GM12873 (cell line): ENCODE results near the gene NOL6.

Source experiments
- CTCF ChIP-seq: IDR thresholded peaks from 2 replicates; pipeline ENCODE4 v1.5.1; 2012; ENCODE audit warnings: low read depth, mild to moderate bottlenecking, moderate library complexity, low read length, control low read depth; ENCODE audit not compliant: insufficient read depth; ENCODE audit errors: missing control alignments

NOL6 gene

GRCh38 chr9:33465096-33465495 lies 8.6 kb downstream of the NOL6 start:
- TF ChIP-seq CTCF: no peak

- TF ChIP-seq CTCF: no peak
Measured at GRCh38 chr9:33464045-33464636, 9.6 kb downstream of the NOL6 start.

- no peak for TF ChIP-seq CTCF
Measured at GRCh38 chr9:33463151-33463550, 10.6 kb downstream of the NOL6 start.

- TF ChIP-seq CTCF: no peak
Measured at GRCh38 chr9:33461492-33461891, 12.2 kb downstream of the NOL6 start.

- no peak for TF ChIP-seq CTCF
Measured at GRCh38 chr9:33460854-33461253, 12.9 kb downstream of the NOL6 start.

GRCh38 chr9:33459115-33459514 lies 14.6 kb downstream of the NOL6 start:
- TF ChIP-seq CTCF: no peak

GRCh38 chr9:33458444-33458843 lies 15.3 kb downstream of the NOL6 start:
- no peak for TF ChIP-seq CTCF

- TF ChIP-seq CTCF: no peak
Measured at GRCh38 chr9:33455945-33456344, 17.8 kb downstream of the NOL6 start.
